CD14-positive monocyte (primary cell): Measurements from ENCODE around the gene THRAP3. TPM values are rescaled to one million over a fixed set of nuclear protein-coding genes. Genes with fewer than 3 reads are reported as not detected.

Experiments
- DNase-seq, 3 donors: peaks; one replicate each; pipeline ENCODE4 v3.0.0-alpha.2; 2011 to 2022
- H2AFZ ChIP-seq: 2 replicates; pipeline ENCODE4 v1.6.0; 2012; ENCODE audit warnings: mild to moderate bottlenecking, low read depth, low read length, inconsistent platforms; ENCODE audit not compliant: insufficient read depth, poor library complexity, severe bottlenecking
- H3K27ac ChIP-seq, 2 donors: 1 replicate in 1 of 2; 2 replicates in 1 of 2; pipeline ENCODE4 v1.5.1; 2012 to 2013; ENCODE audit warnings: low read length in 2 of 2, control low read depth in 1 of 2, inconsistent platforms in 1 of 2, low read depth in 1 of 2, mild to moderate bottlenecking in 1 of 2
- H3K27me3 ChIP-seq, 2 donors: one replicate each; pipeline versions ENCODE4 v1.6.0 to v1.6.1; 2011 to 2013; ENCODE audit warnings: low read length in 2 of 2; ENCODE audit not compliant: control insufficient read depth in 2 of 2, insufficient read depth in 2 of 2
- H3K36me3 ChIP-seq, 2 donors: replicated peaks in 1 of 2; 1 replicate in 1 of 2; 2 replicates in 1 of 2; pipeline versions ENCODE4 v1.5.1 to v1.6.1; 2012 to 2013; ENCODE audit warnings: low read length in 2 of 2, control low read depth in 1 of 2, inconsistent platforms in 1 of 2, mild to moderate bottlenecking in 1 of 2; ENCODE audit not compliant: insufficient read depth in 2 of 2, control insufficient read depth in 1 of 2
- H3K4me1 ChIP-seq, 2 donors: 1 replicate in 1 of 2; 2 replicates in 1 of 2; pipeline versions ENCODE4 v1.5.1 to v1.6.1; 2012 to 2013; ENCODE audit warnings: low read length in 2 of 2, control low read depth in 1 of 2, inconsistent platforms in 1 of 2, mild to moderate bottlenecking in 1 of 2, moderate library complexity in 1 of 2; ENCODE audit not compliant: insufficient read depth in 2 of 2, control insufficient read depth in 1 of 2
- H3K4me2 ChIP-seq: replicated peaks from 2 replicates; pipeline ENCODE3; 2012; ENCODE audit warnings: low read length, moderate library complexity, mild to moderate bottlenecking; ENCODE audit not compliant: poor library complexity, severe bottlenecking; ENCODE audit errors: extremely low read depth
- H3K4me3 ChIP-seq, 3 experiments: fragments of 200-600 bp in 1 of 3; sonication (generic) in 1 of 3; replicated peaks in 1 of 3; 1 replicate in 2 of 3; 2 replicates in 1 of 3; pipeline ENCODE4 v1.5.1; 2011 to 2013; ENCODE audit warnings: low read length in 3 of 3, mild to moderate bottlenecking in 3 of 3, control low read depth in 2 of 3, low read depth in 2 of 3, inconsistent platforms in 1 of 3, moderate library complexity in 1 of 3
- H3K79me2 ChIP-seq: 2 replicates; pipeline ENCODE4 v1.6.0; 2012; ENCODE audit warnings: mild to moderate bottlenecking, control low read depth, inconsistent platforms, low read length, moderate library complexity; ENCODE audit not compliant: insufficient read depth
- H3K9ac ChIP-seq: 2 replicates; pipeline ENCODE4 v1.6.0; 2017; ENCODE audit warnings: low read length, mild to moderate bottlenecking; ENCODE audit not compliant: insufficient read depth, poor library complexity, severe bottlenecking
- H3K9me3 ChIP-seq, 2 donors: replicated peaks in 1 of 2; 1 replicate in 1 of 2; 2 replicates in 1 of 2; pipeline versions ENCODE4 v1.5.1 to v1.6.1; 2012 to 2013; ENCODE audit warnings: low read length in 2 of 2, control low read depth in 1 of 2; ENCODE audit not compliant: control insufficient read depth in 1 of 2, insufficient read depth in 1 of 2
- H4K20me1 ChIP-seq: 2 replicates; pipeline ENCODE4 v1.6.0; 2012; ENCODE audit warnings: mild to moderate bottlenecking, low read length, control low read depth, moderate library complexity; ENCODE audit not compliant: insufficient read depth
- H3K27ac Mint-ChIP-seq, 7 donors: one replicate each; pipeline ENCODE4 v1.8.0; 2020; ENCODE audit warnings: mild to moderate bottlenecking in 7 of 7, mixed read lengths in 7 of 7, moderate library complexity in 6 of 7, inconsistent platforms in 2 of 7
- H3K27me3 Mint-ChIP-seq, 3 donors: one replicate each; pipeline ENCODE4 v1.8.0; 2021 to 2022; ENCODE audit warnings: low read depth in 3 of 3, mild to moderate bottlenecking in 3 of 3, mixed read lengths in 3 of 3, moderate library complexity in 3 of 3, inconsistent platforms in 1 of 3
- H3K36me3 Mint-ChIP-seq, 2 donors: one replicate each; pipeline ENCODE4 v1.8.0; 2020; ENCODE audit warnings: mixed read lengths in 2 of 2, inconsistent platforms in 1 of 2, mild to moderate bottlenecking in 1 of 2
- H3K4me1 Mint-ChIP-seq: one replicate; pipeline ENCODE4 v1.8.0; 2020; ENCODE audit warnings: mild to moderate bottlenecking, mixed read lengths
- H3K4me3 Mint-ChIP-seq, 2 donors: one replicate each; pipeline ENCODE4 v1.8.0; 2020; ENCODE audit warnings: mild to moderate bottlenecking in 2 of 2, mixed read lengths in 2 of 2, moderate library complexity in 1 of 2
- H3K9me3 Mint-ChIP-seq, 7 donors: one replicate each; pipeline ENCODE4 v1.8.0; 2020 to 2022; ENCODE audit warnings: mixed read lengths in 7 of 7, mild to moderate bottlenecking in 6 of 7, moderate library complexity in 6 of 7, inconsistent platforms in 2 of 7
- WGBS: methylation state at CpG from one replicate; pipeline ENCODE4 v1.1.5; 2013; ENCODE audit warnings: missing lambda C conversion rate; ENCODE audit not compliant: insufficient coverage; 5-methylcytosine and 5-hydroxymethylcytosine counted together
- intact Hi-C, 2 donors: fragments of 100-400 bp; cut with micrococcal nuclease; formaldehyde crosslinking; loops; one replicate each; pipeline versions ENCODE4 v1.15.0 to v1.15.1; 2023
- polyA plus RNA-seq, 3 donors: library from polyadenylated mRNA; depleted of rRNA in 1 of 3; unstranded in 2 of 3; stranded (reverse) in 1 of 3; fragments of 300-500 nt in 2 of 3; fragments of >200 nt in 1 of 3; fragmentation: Illumina TruSeq in 2 of 3; gene quantifications; 1 replicate in 2 of 3; 2 replicates in 1 of 3; pipeline ENCODE4 v1.2.3, GENCODE V29; 2012 to 2021
- TF ChIP-seq, protein P1 (sequence below): fragments of 200-600 bp; IDR thresholded peaks from one replicate; pipeline ENCODE4 v1.8.0; 2022; ENCODE audit warnings: antibody characterized with exemption, mild to moderate bottlenecking

THRAP3 gene
- polyA plus RNA-seq, 3 donors, result 30.1 to 63.4 (median 35.7) TPM

DNA sequence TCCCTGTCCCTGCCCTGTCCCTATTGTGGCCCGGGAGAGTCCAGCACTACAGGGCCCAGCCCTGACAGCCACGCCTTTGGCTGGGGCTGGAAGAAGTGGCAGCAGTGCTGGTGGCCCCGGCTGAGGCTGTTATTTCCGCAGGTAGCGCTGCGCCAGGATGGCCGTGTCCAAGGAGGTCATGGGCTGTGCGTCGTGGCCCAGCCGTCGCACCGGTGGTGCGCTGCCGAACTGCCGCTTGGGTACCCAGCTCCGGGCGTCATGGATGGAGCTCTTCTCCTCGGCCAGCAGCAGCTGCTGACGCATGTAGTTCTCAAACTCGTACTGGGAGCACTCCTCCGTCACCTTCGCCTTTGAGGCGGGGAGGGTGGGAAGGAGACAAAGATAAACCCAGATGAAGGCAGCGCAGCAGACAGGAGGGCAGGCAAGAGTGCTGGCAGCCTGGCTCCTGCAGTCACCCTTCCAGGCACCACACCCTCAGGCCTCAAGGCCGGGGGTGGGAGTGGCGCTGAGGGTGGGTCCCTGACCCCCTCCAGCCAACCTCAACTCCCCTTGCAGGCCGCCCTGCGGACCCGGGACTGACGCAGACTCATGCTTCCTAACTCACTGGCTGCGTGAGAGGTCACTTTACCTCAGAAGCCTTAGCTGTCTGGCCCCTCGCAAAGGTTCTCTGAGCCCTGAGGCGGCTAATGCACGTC lies 117.5 kb downstream of the THRAP3 start:
- intact Hi-C loops, result loop anchor here (2.0 kb wide), 2 partner anchors 77 to 79 kb away; no protein-coding TSS in a partner anchor
- Histone ChIP-seq H2AFZ (no peak overlapping the region), H3K79me2 (no peaks in the 10 kb centered on the region), H3K4me1 (peaks cover 13 to 16% of the 10 kb centered on the region in 2 donors), H3K27me3 (no peaks in the 10 kb centered on the region), H3K9ac (no peak overlapping the region), H3K9me3 (no peaks in the 10 kb centered on the region), H3K4me2 (no peak overlapping the region), H4K20me1 (peaks cover 67% of the 10 kb centered on the region), H3K27ac (no peak overlapping the region), H3K36me3 (peaks cover 59 to 71% of the 10 kb centered on the region in 2 donors), H3K4me3 (no peak overlapping the region)
- DNase-seq, result no peak
- H3K4me1 Mint-ChIP-seq, result peaks cover 20% of the 10 kb centered on the region
- 96% methylated on average over 27 of the region's 34 CpGs for WGBS
- peaks cover 0 to 2% (median 0%) of the 10 kb centered on the region in 7 donors for H3K9me3 Mint-ChIP-seq
- H3K27ac Mint-ChIP-seq, result peak overlapping the region in 1 of 7 donors; percentile 46
- no peak overlapping the region for H3K4me3 Mint-ChIP-seq
- peaks cover 0 to 1% (median 0%) of the 10 kb centered on the region in 3 donors for H3K27me3 Mint-ChIP-seq
- TF ChIP-seq, protein P1, sequence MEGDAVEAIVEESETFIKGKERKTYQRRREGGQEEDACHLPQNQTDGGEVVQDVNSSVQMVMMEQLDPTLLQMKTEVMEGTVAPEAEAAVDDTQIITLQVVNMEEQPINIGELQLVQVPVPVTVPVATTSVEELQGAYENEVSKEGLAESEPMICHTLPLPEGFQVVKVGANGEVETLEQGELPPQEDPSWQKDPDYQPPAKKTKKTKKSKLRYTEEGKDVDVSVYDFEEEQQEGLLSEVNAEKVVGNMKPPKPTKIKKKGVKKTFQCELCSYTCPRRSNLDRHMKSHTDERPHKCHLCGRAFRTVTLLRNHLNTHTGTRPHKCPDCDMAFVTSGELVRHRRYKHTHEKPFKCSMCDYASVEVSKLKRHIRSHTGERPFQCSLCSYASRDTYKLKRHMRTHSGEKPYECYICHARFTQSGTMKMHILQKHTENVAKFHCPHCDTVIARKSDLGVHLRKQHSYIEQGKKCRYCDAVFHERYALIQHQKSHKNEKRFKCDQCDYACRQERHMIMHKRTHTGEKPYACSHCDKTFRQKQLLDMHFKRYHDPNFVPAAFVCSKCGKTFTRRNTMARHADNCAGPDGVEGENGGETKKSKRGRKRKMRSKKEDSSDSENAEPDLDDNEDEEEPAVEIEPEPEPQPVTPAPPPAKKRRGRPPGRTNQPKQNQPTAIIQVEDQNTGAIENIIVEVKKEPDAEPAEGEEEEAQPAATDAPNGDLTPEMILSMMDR, result no peak
- H3K36me3 Mint-ChIP-seq, result peaks cover 55 to 69% of the 10 kb centered on the region in 2 donors

DNA sequence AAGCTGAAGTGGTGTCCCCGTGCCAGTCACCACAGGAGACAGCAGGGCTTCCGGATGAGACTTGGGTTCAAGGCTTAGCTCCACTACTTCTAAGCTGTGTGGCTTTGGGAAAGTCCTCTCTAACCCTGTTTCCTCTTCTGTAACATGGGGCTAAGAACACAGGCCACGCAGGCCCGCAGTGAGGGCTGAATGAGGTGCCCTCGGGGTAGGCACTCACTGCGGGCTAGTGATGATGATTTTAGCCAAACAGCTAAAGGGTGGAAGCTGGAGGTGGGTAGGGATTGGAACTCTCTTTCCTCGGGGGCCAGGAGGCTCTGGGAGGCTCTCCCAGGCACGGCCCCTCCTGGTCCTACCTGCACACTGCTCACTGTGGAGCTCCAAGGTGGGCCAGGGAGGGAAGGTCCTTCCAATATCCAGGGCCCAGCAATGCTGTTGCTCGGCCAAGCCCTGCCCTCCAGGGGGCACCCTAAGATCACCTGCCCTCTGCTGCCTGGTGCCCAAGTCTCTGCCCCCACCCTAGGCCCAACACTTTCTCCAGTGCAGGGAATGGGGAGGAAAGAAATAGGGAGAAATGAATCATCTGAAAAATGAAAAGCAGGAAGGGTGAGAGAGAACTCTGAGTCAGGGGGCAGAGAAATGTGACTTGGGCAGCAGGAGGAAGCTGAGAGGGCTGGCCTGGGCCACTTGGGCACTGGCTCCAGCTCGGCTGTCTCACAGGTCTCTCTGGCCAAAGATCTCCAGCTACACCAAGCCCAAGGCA lies 118.4 kb downstream of the THRAP3 start:
- peaks cover 0 to 2% (median 0%) of the 10 kb centered on the region in 7 donors for H3K9me3 Mint-ChIP-seq
- 91% methylated on average over 7 of the region's 10 CpGs for WGBS
- intact Hi-C loops, result loop anchor here (2.0 kb wide), 2 partner anchors 76 to 78 kb away; no protein-coding TSS in a partner anchor
- Histone ChIP-seq H3K9ac (no peak overlapping the region), H4K20me1 (peaks cover 67% of the 10 kb centered on the region), H3K27me3 (no peaks in the 10 kb centered on the region), H3K4me3 (no peak overlapping the region), H3K36me3 (peaks cover 67 to 79% of the 10 kb centered on the region in 2 donors), H3K4me2 (no peak overlapping the region), H3K79me2 (no peaks in the 10 kb centered on the region), H3K4me1 (peaks cover 13 to 16% of the 10 kb centered on the region in 2 donors), H3K9me3 (no peaks in the 10 kb centered on the region), H2AFZ (no peak overlapping the region), H3K27ac (peak overlapping the region; percentile 4 to 56)
- peaks cover 20% of the 10 kb centered on the region for H3K4me1 Mint-ChIP-seq
- no peak overlapping the region for H3K4me3 Mint-ChIP-seq
- peak; percentile 42 to 67 (median 53) for DNase-seq
- peak overlapping the region in 4 of 7 donors; percentile 22 to 84 (median 52) for H3K27ac Mint-ChIP-seq
- H3K27me3 Mint-ChIP-seq, result no peaks in the 10 kb centered on the region
- TF ChIP-seq, protein P1, result peak; percentile 75
- peaks cover 61 to 75% of the 10 kb centered on the region in 2 donors for H3K36me3 Mint-ChIP-seq
